NCI-H2029 treated with DMSO at 0.1 percent for 48 hours (cell line): Measurements from ENCODE around the gene GUCY1A2.
A peak's percentile ranks its signal among the peaks of the same experiment; 100 is the strongest.
"Not testable (repeated sequence)": the region's sequence is repeated elsewhere in the genome, so short reads cannot be mapped to it uniquely, and the experiment has no call there.

ENCODE experiments used
- DNase-seq: peaks from one replicate; lab custom pipeline; 2025; lab: John Stamatoyannopoulos, UW

Gene GUCY1A2

GRCh38 chr11:107018219-107018901, at the start of gene GUCY1A2:
TSS of gene GUCY1A2 (minus strand) at chr11:107018476. CDS start at chr11:107018055, 421 bp downstream.
- no peak for DNase-seq

GRCh38 chr11:107054391-107054790, 36.1 kb upstream of the GUCY1A2 start:
- DNase-seq = no peak

- not testable (repeated sequence) for DNase-seq
These were observed 33.1 kb upstream of the GUCY1A2 start for GRCh38 chr11:107051332-107051731.

GRCh38 chr11:107050899-107051298, 32.6 kb upstream of the GUCY1A2 start:
- DNase-seq = not testable (repeated sequence)

GRCh38 chr11:107050121-107050520, 31.8 kb upstream of the GUCY1A2 start:
- no peak for DNase-seq

GRCh38 chr11:107044503-107044902, 26.2 kb upstream of the GUCY1A2 start:
- no peak for DNase-seq

- no peak for DNase-seq
These were observed 25.1 kb upstream of the GUCY1A2 start for GRCh38 chr11:107043242-107044006.

GRCh38 chr11:107042748-107043147, 24.5 kb upstream of the GUCY1A2 start:
- no peak for DNase-seq

GRCh38 chr11:107041088-107041444, 22.8 kb upstream of the GUCY1A2 start:
- DNase-seq = no peak

GRCh38 chr11:107040433-107041087, 22.3 kb upstream of the GUCY1A2 start:
- no peak for DNase-seq

GRCh38 chr11:107025673-107026072, 7.4 kb upstream of the GUCY1A2 start:
- no peak for DNase-seq

- no peak for DNase-seq
These were observed 2.3 kb upstream of the GUCY1A2 start for GRCh38 chr11:107020594-107020993.

- no peak for DNase-seq
These were observed 722 bp upstream of the GUCY1A2 start for GRCh38 chr11:107018902-107019493.

GRCh38 chr11:107017433-107018218, 650 bp downstream of the GUCY1A2 start:
- peak; percentile 46 for DNase-seq

GRCh38 chr11:107017104-107017432, 1.2 kb downstream of the GUCY1A2 start:
- no peak for DNase-seq

- no peak for DNase-seq
These were observed 3.4 kb downstream of the GUCY1A2 start for GRCh38 chr11:107014871-107015270.

- DNase-seq = no peak
These were observed 6.3 kb downstream of the GUCY1A2 start for GRCh38 chr11:107011977-107012376.

GRCh38 chr11:107009190-107009589, 9.1 kb downstream of the GUCY1A2 start:
- DNase-seq = no peak

- DNase-seq = no peak
These were observed 12.0 kb downstream of the GUCY1A2 start for GRCh38 chr11:107006076-107006833.

GRCh38 chr11:106999196-106999595, 19.1 kb downstream of the GUCY1A2 start:
- DNase-seq = no peak

GRCh38 chr11:106998916-106999188, 19.4 kb downstream of the GUCY1A2 start:
- no peak for DNase-seq
